22Rv1 (cell line): Measurements from ENCODE around the gene KIAA0825.
"Not testable (repeated sequence)": the region's sequence is repeated elsewhere in the genome, so short reads cannot be mapped to it uniquely, and the experiment has no call there.

ENCODE experiments used
- H3K27ac ChIP-seq: fragments of 450-650 bp; 2 replicates; pipeline ENCODE4 v1.5.1; 2017
- ZFX ChIP-seq: fragments of 450-650 bp; IDR thresholded peaks from 2 replicates; pipeline ENCODE4 v1.6.1; 2017; ENCODE audit warnings: antibody characterized with exemption, borderline replicate concordance
- TF ChIP-seq, protein P1 (sequence below): fragments of 450-650 bp; IDR thresholded peaks from 2 replicates; pipeline ENCODE4 v1.5.1; 2017; ENCODE audit warnings: mild to moderate bottlenecking

Gene KIAA0825

DNA sequence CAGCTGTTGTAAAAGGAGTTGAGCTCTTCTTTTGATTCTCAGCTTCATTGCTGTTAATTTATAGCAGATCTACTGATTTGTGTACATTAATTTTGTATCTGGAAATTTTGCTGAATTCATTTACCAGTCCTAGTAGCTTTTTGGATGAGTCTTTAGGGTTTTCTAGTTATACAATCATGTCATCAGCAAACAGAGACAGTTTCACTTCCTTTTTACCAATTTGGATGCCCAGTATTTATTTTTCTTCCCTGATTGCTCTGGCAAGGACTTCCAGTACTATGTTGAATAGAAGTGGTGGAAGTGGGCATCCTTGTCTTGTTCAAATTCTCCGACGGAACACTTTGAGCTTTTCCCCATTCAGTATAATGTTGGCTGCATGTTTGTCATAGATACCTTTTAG lies 478.1 kb downstream of the KIAA0825 start:
- no peak overlapping the region for H3K27ac ChIP-seq
- TF ChIP-seq ZFX: no peak
- TF ChIP-seq, protein P1, sequence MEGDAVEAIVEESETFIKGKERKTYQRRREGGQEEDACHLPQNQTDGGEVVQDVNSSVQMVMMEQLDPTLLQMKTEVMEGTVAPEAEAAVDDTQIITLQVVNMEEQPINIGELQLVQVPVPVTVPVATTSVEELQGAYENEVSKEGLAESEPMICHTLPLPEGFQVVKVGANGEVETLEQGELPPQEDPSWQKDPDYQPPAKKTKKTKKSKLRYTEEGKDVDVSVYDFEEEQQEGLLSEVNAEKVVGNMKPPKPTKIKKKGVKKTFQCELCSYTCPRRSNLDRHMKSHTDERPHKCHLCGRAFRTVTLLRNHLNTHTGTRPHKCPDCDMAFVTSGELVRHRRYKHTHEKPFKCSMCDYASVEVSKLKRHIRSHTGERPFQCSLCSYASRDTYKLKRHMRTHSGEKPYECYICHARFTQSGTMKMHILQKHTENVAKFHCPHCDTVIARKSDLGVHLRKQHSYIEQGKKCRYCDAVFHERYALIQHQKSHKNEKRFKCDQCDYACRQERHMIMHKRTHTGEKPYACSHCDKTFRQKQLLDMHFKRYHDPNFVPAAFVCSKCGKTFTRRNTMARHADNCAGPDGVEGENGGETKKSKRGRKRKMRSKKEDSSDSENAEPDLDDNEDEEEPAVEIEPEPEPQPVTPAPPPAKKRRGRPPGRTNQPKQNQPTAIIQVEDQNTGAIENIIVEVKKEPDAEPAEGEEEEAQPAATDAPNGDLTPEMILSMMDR: no peak

DNA sequence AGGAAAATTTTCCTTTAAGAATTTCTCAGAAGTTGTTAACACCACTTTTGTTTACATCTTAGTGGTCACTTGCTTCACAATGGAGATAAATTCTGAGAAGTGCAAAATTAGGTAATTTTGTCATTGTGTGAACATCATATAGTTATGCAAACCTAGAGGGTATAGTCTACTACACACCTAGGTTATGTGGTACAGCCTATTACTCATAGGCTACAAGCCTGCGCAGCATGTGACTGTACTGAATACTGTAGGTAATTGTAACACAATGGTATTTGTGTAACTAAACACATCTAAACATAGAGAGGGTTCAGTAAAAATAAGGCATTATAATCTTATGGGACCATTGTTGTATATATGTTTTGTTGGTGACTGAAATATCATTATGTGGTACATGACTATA lies 488.3 kb downstream of the KIAA0825 start:
- no peak for TF ChIP-seq ZFX
- TF ChIP-seq, protein P1: no peak
- H3K27ac ChIP-seq: no peak overlapping the region

DNA sequence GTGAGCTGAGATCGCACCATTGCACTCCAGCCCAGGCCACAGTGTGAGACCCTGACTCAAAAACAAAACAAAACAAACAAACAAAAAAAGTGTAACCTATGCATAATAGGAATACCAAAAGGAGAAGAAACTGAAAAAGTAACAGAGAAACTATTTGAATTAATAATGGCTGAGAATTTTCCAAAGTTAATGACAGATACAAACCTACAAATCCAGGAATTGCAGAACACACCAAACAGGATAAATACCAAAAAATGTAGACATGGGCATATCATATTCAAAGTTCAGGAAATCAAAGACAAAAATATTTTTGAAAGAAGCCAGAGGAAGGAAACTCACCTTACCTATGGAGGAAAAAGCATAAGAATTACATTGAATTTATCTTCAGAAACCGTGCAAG lies 493.3 kb downstream of the KIAA0825 start:
- TF ChIP-seq, protein P1: no peak
- TF ChIP-seq ZFX: no peak
- no peak overlapping the region for H3K27ac ChIP-seq

- H3K27ac ChIP-seq: not testable (repeated sequence)
Observed at GRCh38 chr5:94116317-94116716, 502.1 kb downstream of the KIAA0825 start.

- no peak overlapping the region for H3K27ac ChIP-seq
- TF ChIP-seq ZFX: no peak
- TF ChIP-seq, protein P1: no peak
Observed at GRCh38 chr5:94113087-94113486, 505.3 kb downstream of the KIAA0825 start.

DNA sequence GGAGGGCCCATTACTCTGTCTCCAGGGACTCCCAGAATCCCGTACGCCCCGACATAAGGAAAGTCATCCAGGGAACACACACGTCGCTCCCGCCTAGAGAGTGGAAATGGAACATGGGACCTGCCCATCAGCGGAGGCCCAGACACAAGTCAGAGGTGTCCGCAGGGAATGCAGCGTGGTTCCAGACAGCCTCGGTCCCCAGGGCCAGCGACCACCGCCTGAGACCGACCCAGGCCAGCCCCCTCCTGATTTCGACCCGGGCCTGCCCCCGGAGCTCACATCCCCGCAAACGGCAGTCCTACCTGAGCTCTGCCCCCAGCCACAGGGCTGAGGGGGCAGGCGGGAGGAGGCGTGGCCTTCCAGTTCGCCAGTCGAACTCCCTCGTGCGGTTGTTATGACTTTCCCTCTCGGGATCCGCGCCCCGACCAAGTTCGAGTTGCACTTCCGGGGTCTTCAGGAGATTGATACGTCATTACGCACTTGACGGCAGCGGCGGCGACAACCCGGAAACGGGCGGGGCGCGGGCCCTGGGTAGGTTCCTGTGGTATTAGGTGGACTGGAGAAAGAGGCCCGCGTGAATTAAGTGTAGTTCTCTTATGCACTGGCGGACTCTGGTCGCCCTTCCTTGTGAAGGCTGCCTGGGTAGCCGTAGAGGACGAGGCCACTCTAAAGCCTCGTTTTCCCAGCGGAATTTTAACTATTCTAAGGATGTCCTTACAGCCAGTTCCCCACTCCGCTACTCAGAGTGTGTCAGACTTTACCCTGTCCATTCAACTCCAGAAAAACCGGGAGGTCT lies 507.0 kb downstream of the KIAA0825 start:
- TF ChIP-seq ZFX: no peak
- TF ChIP-seq, protein P1: peak; percentile 39
- peak overlapping the region; percentile 83 for H3K27ac ChIP-seq

GRCh38 chr5:94103514-94104245 lies 514.7 kb downstream of the KIAA0825 start:
- TF ChIP-seq ZFX: no peak
- TF ChIP-seq, protein P1: no peak
- no peak overlapping the region for H3K27ac ChIP-seq
